ENCODE measurements around the gene MRPS10. TPM values are rescaled to one million over a fixed set of nuclear protein-coding genes. Genes with fewer than 3 reads are reported as not detected.

Gene MRPS10
- total RNA-seq, 1 donor from 2014 or later: 28.8 TPM

GRCh38 chr6:42250274-42250931 is 32.7 kb upstream of the MRPS10 start:
- peaks cover 2% of the 10 kb centered on the region for H3K36me3 Mint-ChIP-seq (ENCODE audit: low read depth)
- peaks cover 12% of the 10 kb centered on the region for H3K4me1 Mint-ChIP-seq (ENCODE audit: low read depth)
- no peak for TF ChIP-seq CTCF (IDR thresholded peaks at IDR 0.05)
- no peak for DNase-seq (ENCODE audit: low spot score)
- no peaks in the 10 kb centered on the region for H3K9me3 Mint-ChIP-seq (ENCODE audit: low read depth)
- H3K4me3 Mint-ChIP-seq (ENCODE audit: unreplicated experiment): no peak overlapping the region
- no peak overlapping the region for H3K27ac Mint-ChIP-seq (ENCODE audit: unreplicated experiment)
- H3K27me3 Mint-ChIP-seq (ENCODE audit: low read depth): no peaks in the 10 kb centered on the region

- no peak overlapping the region for H3K4me3 Mint-ChIP-seq (ENCODE audit: unreplicated experiment)
- H3K36me3 Mint-ChIP-seq (ENCODE audit: low read depth): peaks cover 2% of the 10 kb centered on the region
- H3K27ac Mint-ChIP-seq (ENCODE audit: unreplicated experiment): no peak overlapping the region
- TF ChIP-seq CTCF (IDR thresholded peaks at IDR 0.05): no peak
- DNase-seq (ENCODE audit: low spot score): no peak
- H3K9me3 Mint-ChIP-seq (ENCODE audit: low read depth): no peaks in the 10 kb centered on the region
- H3K4me1 Mint-ChIP-seq (ENCODE audit: low read depth): peaks cover 12% of the 10 kb centered on the region
- H3K27me3 Mint-ChIP-seq (ENCODE audit: low read depth): no peaks in the 10 kb centered on the region
Observed at GRCh38 chr6:42249279-42249678, 31.6 kb upstream of the MRPS10 start.

- DNase-seq (ENCODE audit: low spot score): no peak
- H3K9me3 Mint-ChIP-seq (ENCODE audit: low read depth): no peaks in the 10 kb centered on the region
- peaks cover 5% of the 10 kb centered on the region for H3K36me3 Mint-ChIP-seq (ENCODE audit: low read depth)
- TF ChIP-seq CTCF (IDR thresholded peaks at IDR 0.05): no peak
- H3K27ac Mint-ChIP-seq (ENCODE audit: unreplicated experiment): no peak overlapping the region
- H3K27me3 Mint-ChIP-seq (ENCODE audit: low read depth): no peaks in the 10 kb centered on the region
- H3K4me3 Mint-ChIP-seq (ENCODE audit: unreplicated experiment): no peak overlapping the region
- peaks cover 3% of the 10 kb centered on the region for H3K4me1 Mint-ChIP-seq (ENCODE audit: low read depth)
Observed at GRCh38 chr6:42243046-42243445, 25.4 kb upstream of the MRPS10 start.

- TF ChIP-seq CTCF (IDR thresholded peaks at IDR 0.05): no peak
- DNase-seq (ENCODE audit: low spot score): no peak
- H3K27ac Mint-ChIP-seq (ENCODE audit: unreplicated experiment): no peak overlapping the region
- no peaks in the 10 kb centered on the region for H3K27me3 Mint-ChIP-seq (ENCODE audit: low read depth)
- H3K9me3 Mint-ChIP-seq (ENCODE audit: low read depth): no peaks in the 10 kb centered on the region
- H3K4me1 Mint-ChIP-seq (ENCODE audit: low read depth): peaks cover 3% of the 10 kb centered on the region
- no peak overlapping the region for H3K4me3 Mint-ChIP-seq (ENCODE audit: unreplicated experiment)
- H3K36me3 Mint-ChIP-seq (ENCODE audit: low read depth): peaks cover 5% of the 10 kb centered on the region
Observed at GRCh38 chr6:42241915-42242314, 24.3 kb upstream of the MRPS10 start.

- Mint-ChIP-seq H3K4me3 (ENCODE audit: unreplicated experiment) (no peak overlapping the region), H3K4me1 (ENCODE audit: low read depth) (peaks cover 3% of the 10 kb centered on the region), H3K36me3 (ENCODE audit: low read depth) (peaks cover 5% of the 10 kb centered on the region), H3K27ac (ENCODE audit: unreplicated experiment) (no peak overlapping the region), H3K9me3 (ENCODE audit: low read depth) (no peaks in the 10 kb centered on the region), H3K27me3 (ENCODE audit: low read depth) (no peaks in the 10 kb centered on the region)
- DNase-seq (ENCODE audit: low spot score): peak; percentile 56
- no peak for TF ChIP-seq CTCF (IDR thresholded peaks at IDR 0.05)
Observed at GRCh38 chr6:42239736-42240375, 22.2 kb upstream of the MRPS10 start.

Measured in chondrocyte (in vitro differentiated cells).